Keratinocyte (primary cell): ENCODE data around the gene RAB40A. TPM values are rescaled to one million over a fixed set of nuclear protein-coding genes. Genes with fewer than 3 reads are reported as not detected.

ENCODE experiments used
- DNase-seq: peaks from one replicate; pipeline ENCODE4 v3.0.0-alpha.2; 2011; ENCODE audit warnings: low read depth, missing footprints, low spot score
- FAIRE-seq: peaks from 2 replicates; lab custom pipeline; 2011; peaks lifted over from hg19 to GRCh38; lab: Jason Lieb, UNC
- H2AFZ ChIP-seq: 2 replicates; pipeline ENCODE4 v1.6.0; 2012; ENCODE audit warnings: low read length, control low read depth, inconsistent platforms; ENCODE audit not compliant: control insufficient read depth
- H3K27ac ChIP-seq: 2 replicates; pipeline ENCODE4 v1.5.1; 2011; ENCODE audit warnings: low read length; ENCODE audit not compliant: control insufficient read depth, insufficient read depth
- H3K27me3 ChIP-seq: 3 replicates; pipeline ENCODE4 v1.6.0; 2011; ENCODE audit warnings: low read length; ENCODE audit not compliant: control insufficient read depth, insufficient read depth; ENCODE audit errors: extremely low read depth
- H3K36me3 ChIP-seq, 2 experiments: 2 replicates in 1 of 2; 3 replicates in 1 of 2; pipeline ENCODE4 v1.5.1; 2011; ENCODE audit warnings: low read length in 2 of 2, mild to moderate bottlenecking in 1 of 2; ENCODE audit not compliant: control insufficient read depth in 2 of 2, insufficient read depth in 2 of 2; ENCODE audit errors: extremely low read depth in 1 of 2
- H3K4me1 ChIP-seq: 3 replicates; pipeline ENCODE4 v1.5.1; 2011; ENCODE audit warnings: low read length; ENCODE audit not compliant: control insufficient read depth, insufficient read depth; ENCODE audit errors: extremely low read depth
- H3K4me2 ChIP-seq: 3 replicates; pipeline ENCODE4 v1.6.0; 2011; ENCODE audit warnings: low read depth, low read length; ENCODE audit not compliant: control insufficient read depth, insufficient read depth; ENCODE audit errors: extremely low read depth
- H3K4me3 ChIP-seq, 3 experiments: fragments of 200-600 bp in 1 of 3; sonication (generic) in 1 of 3; 2 replicates in 2 of 3; 3 replicates in 1 of 3; pipeline ENCODE4 v1.5.1; 2011 to 2016; ENCODE audit warnings: low read length in 3 of 3, mild to moderate bottlenecking in 3 of 3, control low read depth in 2 of 3, inconsistent platforms in 1 of 3, low read depth in 1 of 3, mixed read lengths in 1 of 3, mixed run types in 1 of 3, moderate library complexity in 1 of 3; ENCODE audit not compliant: control insufficient read depth in 2 of 3, insufficient read depth in 2 of 3; ENCODE audit errors: extremely low read depth in 1 of 3
- H3K79me2 ChIP-seq: 2 replicates; pipeline ENCODE4 v1.6.0; 2012; ENCODE audit warnings: low read length; ENCODE audit not compliant: control insufficient read depth, insufficient read depth
- H3K9ac ChIP-seq: 3 replicates; pipeline ENCODE4 v1.6.0; 2011; ENCODE audit warnings: low read length; ENCODE audit not compliant: control insufficient read depth, insufficient read depth; ENCODE audit errors: extremely low read depth
- H3K9me1 ChIP-seq: 3 replicates; pipeline ENCODE4 v1.6.0; 2011; ENCODE audit warnings: low read length; ENCODE audit not compliant: control insufficient read depth, insufficient read depth; ENCODE audit errors: extremely low read depth
- H3K9me3 ChIP-seq: 2 replicates; pipeline ENCODE4 v1.5.1; 2012; ENCODE audit warnings: low read depth, low read length; ENCODE audit not compliant: control insufficient read depth
- H4K20me1 ChIP-seq: 3 replicates; pipeline ENCODE4 v1.6.0; 2011; ENCODE audit warnings: low read length; ENCODE audit not compliant: control insufficient read depth, insufficient read depth; ENCODE audit errors: extremely low read depth
- CTCF ChIP-seq, 3 experiments: IDR thresholded peaks in 1 of 3; conservative IDR thresholded peaks in 1 of 3; optimal IDR thresholded peaks in 1 of 3; 2 replicates in 2 of 3; 3 replicates in 1 of 3; pipeline versions ENCODE3 to v1.5.1; 2011; ENCODE audit warnings: low read length in 3 of 3, mild to moderate bottlenecking in 3 of 3, moderate library complexity in 2 of 3, control low read depth in 1 of 3, inconsistent platforms in 1 of 3; ENCODE audit not compliant: insufficient read depth in 2 of 3; ENCODE audit errors: extremely low read depth in 1 of 3
- EZH2 ChIP-seq: IDR thresholded peaks from one replicate; pipeline ENCODE4 v1.6.1; 2012; ENCODE audit warnings: inconsistent platforms, mild to moderate bottlenecking, low read length, moderate library complexity
- dilution Hi-C: fragments of 300-500 bp; cut with MboI; formaldehyde crosslinking; loops from one replicate; pipeline ENCODE4 v1.7.0; 2020; ENCODE audit warnings: low sequenced_read_pairs; ENCODE audit not compliant: extremely low pct_ligation_motif_present
- polyA plus RNA-seq, 5 experiments: library from polyadenylated mRNA; depleted of rRNA in 3 of 5; stranded (reverse) in 3 of 5; stranded (forward) in 1 of 5; unstranded in 1 of 5; fragments of >200 nt; gene quantifications; 1 replicate in 1 of 5; 2 replicates in 3 of 5; 3 replicates in 1 of 5; pipeline versions ENCODE4 v1.2.1 to v1.2.3, GENCODE V29; 2011 to 2012; ENCODE audit warnings: missing spikeins in 2 of 5, low read depth in 1 of 5, low replicate concordance in 1 of 5

The RAB40A gene
- polyA plus RNA-seq, 1 donor (not counting 4 experiments of a cell fraction or from before 2014, with no cell fraction given), result 0.33 TPM

GRCh38 chrX:103467887-103468286 is 51.4 kb downstream of the RAB40A start:
- Histone ChIP-seq H3K36me3 (no peaks in the 10 kb centered on the region), H3K4me3 (no peak overlapping the region), H3K27ac (no peak overlapping the region), H3K79me2 (no peaks in the 10 kb centered on the region), H3K4me1 (no peaks in the 10 kb centered on the region), H3K9me3 (no peaks in the 10 kb centered on the region), H3K9me1 (no peaks in the 10 kb centered on the region), H4K20me1 (no peaks in the 10 kb centered on the region), H3K9ac (no peak overlapping the region), H2AFZ (no peak overlapping the region), H3K27me3 (no peaks in the 10 kb centered on the region), H3K4me2 (no peak overlapping the region)
- FAIRE-seq (no peak), DNase-seq (no peak)
- dilution Hi-C loops, result no loop called here
- TF ChIP-seq CTCF (optimal IDR thresholded peaks at IDR 0.05 in 1 of 3, IDR thresholded peaks at IDR 0.05 in 1 of 3, conservative IDR thresholded peaks at IDR 0.05 in 1 of 3; ENCODE audit: extremely low read depth in 1 of 3, insufficient read depth in 2 of 3, low read length in 3 of 3), result no peak
- TF ChIP-seq EZH2, result no peak

GRCh38 chrX:103467156-103467555 is 52.1 kb downstream of the RAB40A start:
- no peaks in the 10 kb centered on the region for H3K4me1 ChIP-seq
- FAIRE-seq (no peak), DNase-seq (no peak)
- no peaks in the 10 kb centered on the region for H3K9me1 ChIP-seq
- H2AFZ ChIP-seq, result no peak overlapping the region
- H3K9me3 ChIP-seq, result no peaks in the 10 kb centered on the region
- no peak overlapping the region for H3K4me3 ChIP-seq
- no peaks in the 10 kb centered on the region for H3K27me3 ChIP-seq
- no peak overlapping the region for H3K9ac ChIP-seq
- dilution Hi-C loops, result no loop called here
- H3K79me2 ChIP-seq, result no peaks in the 10 kb centered on the region
- H3K36me3 ChIP-seq, result no peaks in the 10 kb centered on the region
- H3K27ac ChIP-seq, result no peak overlapping the region
- H3K4me2 ChIP-seq, result no peak overlapping the region
- TF ChIP-seq CTCF (optimal IDR thresholded peaks at IDR 0.05 in 1 of 3, IDR thresholded peaks at IDR 0.05 in 1 of 3, conservative IDR thresholded peaks at IDR 0.05 in 1 of 3; ENCODE audit: extremely low read depth in 1 of 3, insufficient read depth in 2 of 3, low read length in 3 of 3), result no peak
- TF ChIP-seq EZH2, result no peak
- no peaks in the 10 kb centered on the region for H4K20me1 ChIP-seq
